GM21526 (cell line): ENCODE measurements around the gene TBX19.

Source experiments
- ATAC-seq: cut with Tn5 transposase; IDR thresholded peaks from one replicate; pipeline ENCODE4 v1.9.1; 2021; ENCODE audit warnings: moderate library complexity; ENCODE audit not compliant: unreplicated experiment, low FRiP score

TBX19 gene

GRCh38 chr1:168280296-168280927 lies at the start of gene TBX19:
TBX19 (plus strand) TSS chr1:168280877; CDS start chr1:168281091, 214 bp downstream.
- no peak for ATAC-seq

GRCh38 chr1:168234846-168235547 lies 45.7 kb upstream of the TBX19 start:
- peak; percentile 76 for ATAC-seq

GRCh38 chr1:168235548-168235885 lies 45.2 kb upstream of the TBX19 start:
- no peak for ATAC-seq

- ATAC-seq = no peak
Observed at GRCh38 chr1:168235937-168236336, 44.7 kb upstream of the TBX19 start.

- ATAC-seq = no peak
Observed at GRCh38 chr1:168236836-168237611, 43.7 kb upstream of the TBX19 start.

GRCh38 chr1:168243198-168243597 lies 37.5 kb upstream of the TBX19 start:
- ATAC-seq = no peak

GRCh38 chr1:168243636-168244212 lies 37.0 kb upstream of the TBX19 start:
- ATAC-seq = no peak

- no peak for ATAC-seq
Observed at GRCh38 chr1:168245042-168245441, 35.6 kb upstream of the TBX19 start.

GRCh38 chr1:168246506-168246905 lies 34.2 kb upstream of the TBX19 start:
- no peak for ATAC-seq

GRCh38 chr1:168252204-168252733 lies 28.4 kb upstream of the TBX19 start:
- no peak for ATAC-seq

GRCh38 chr1:168256164-168256563 lies 24.5 kb upstream of the TBX19 start:
- ATAC-seq = no peak

- no peak for ATAC-seq
Observed at GRCh38 chr1:168257397-168257796, 23.3 kb upstream of the TBX19 start.

- no peak for ATAC-seq
Observed at GRCh38 chr1:168259567-168259966, 21.1 kb upstream of the TBX19 start.

GRCh38 chr1:168260393-168260792 lies 20.3 kb upstream of the TBX19 start:
- ATAC-seq = no peak

GRCh38 chr1:168261390-168261789 lies 19.3 kb upstream of the TBX19 start:
- ATAC-seq = no peak

GRCh38 chr1:168263130-168263529 lies 17.5 kb upstream of the TBX19 start:
- ATAC-seq = no peak

- no peak for ATAC-seq
Observed at GRCh38 chr1:168264296-168264695, 16.4 kb upstream of the TBX19 start.

GRCh38 chr1:168265596-168265995 lies 15.1 kb upstream of the TBX19 start:
- ATAC-seq = no peak

GRCh38 chr1:168266644-168267186 lies 14.0 kb upstream of the TBX19 start:
- no peak for ATAC-seq

- no peak for ATAC-seq
Observed at GRCh38 chr1:168271636-168272035, 9.0 kb upstream of the TBX19 start.

GRCh38 chr1:168273575-168273974 lies 7.1 kb upstream of the TBX19 start:
- no peak for ATAC-seq
